GM12891 (cell line): ENCODE measurements around the gene GEMIN5.

Experiments used
- DNase-seq: peaks from one replicate; pipeline ENCODE4 v3.0.0; 2011; ENCODE audit warnings: low spot score; ENCODE audit not compliant: insufficient read length
- FAIRE-seq: peaks from 2 replicates; lab custom pipeline; 2011; peaks lifted over from hg19 to GRCh38; lab: Jason Lieb, UNC
- PAX5 ChIP-seq: IDR thresholded peaks from 2 replicates; pipeline ENCODE4 v1.6.1; 2011; ENCODE audit warnings: low read length, moderate library complexity, mild to moderate bottlenecking; ENCODE audit not compliant: insufficient read depth, severe bottlenecking
- POLR2A ChIP-seq: IDR thresholded peaks from 2 replicates; pipeline ENCODE4 v1.6.1; 2011; ENCODE audit warnings: low read depth, low read length, control low read depth
- POLR2AphosphoS5 ChIP-seq: IDR thresholded peaks from 2 replicates; pipeline ENCODE4 v1.6.1; 2011; ENCODE audit warnings: low read depth, low read length, control low read depth
- POU2F2 ChIP-seq: IDR thresholded peaks from 2 replicates; pipeline ENCODE4 v1.6.1; 2011; ENCODE audit warnings: low read depth, mild to moderate bottlenecking, control low read depth, low read length, moderate library complexity
- SPI1 ChIP-seq: IDR thresholded peaks from 2 replicates; pipeline ENCODE4 v1.6.1; 2011; ENCODE audit warnings: low read depth, low read length, control low read depth
- TAF1 ChIP-seq: IDR thresholded peaks from 2 replicates; pipeline ENCODE4 v1.6.1; 2011; ENCODE audit warnings: low read depth, low read length, control low read depth

Gene GEMIN5

DNA sequence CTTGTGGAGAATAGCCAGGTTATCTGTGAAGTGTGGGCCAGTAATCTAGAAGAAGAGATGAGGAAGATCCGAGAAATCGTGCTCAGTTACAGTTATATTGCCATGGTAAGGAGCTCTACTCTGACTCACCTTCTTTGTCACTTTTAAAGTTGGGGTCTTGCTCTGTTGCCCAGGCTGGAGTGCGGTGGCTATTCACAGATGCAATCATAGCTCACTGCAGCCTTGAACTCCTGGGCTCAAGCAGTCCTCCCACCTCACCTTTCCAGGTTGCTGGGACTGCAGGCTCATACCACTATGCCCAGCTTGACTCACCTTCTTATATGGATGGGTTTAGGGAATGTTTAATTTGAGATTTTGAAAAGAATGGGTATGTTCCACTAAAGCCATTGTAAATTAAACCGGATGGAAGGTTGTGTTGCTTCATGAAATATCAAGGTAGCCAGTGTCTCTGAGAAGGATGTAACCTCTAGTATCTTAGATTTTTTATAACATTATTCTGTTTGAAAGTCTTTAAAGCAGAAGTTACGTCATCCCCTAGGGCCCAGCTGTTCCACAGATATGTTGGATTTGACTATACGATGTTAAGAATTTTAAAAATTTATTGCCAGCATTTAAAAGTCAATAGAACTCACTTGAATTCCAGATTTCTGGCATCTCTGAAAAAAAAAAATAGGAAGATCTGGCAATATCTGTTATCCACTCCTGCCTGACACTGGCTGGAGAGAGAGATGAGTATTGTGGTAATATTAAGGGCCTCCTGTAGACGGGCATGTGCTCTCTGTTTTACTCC is 74.5 kb downstream of the GEMIN5 start:
- DNase-seq (no peak), FAIRE-seq (no peak)
- no peak for TF ChIP-seq POU2F2
- TF ChIP-seq PAX5, result no peak
- no peak for TF ChIP-seq POLR2A
- TF ChIP-seq SPI1, result no peak
- no peak for TF ChIP-seq TAF1
- TF ChIP-seq POLR2AphosphoS5, result no peak

DNA sequence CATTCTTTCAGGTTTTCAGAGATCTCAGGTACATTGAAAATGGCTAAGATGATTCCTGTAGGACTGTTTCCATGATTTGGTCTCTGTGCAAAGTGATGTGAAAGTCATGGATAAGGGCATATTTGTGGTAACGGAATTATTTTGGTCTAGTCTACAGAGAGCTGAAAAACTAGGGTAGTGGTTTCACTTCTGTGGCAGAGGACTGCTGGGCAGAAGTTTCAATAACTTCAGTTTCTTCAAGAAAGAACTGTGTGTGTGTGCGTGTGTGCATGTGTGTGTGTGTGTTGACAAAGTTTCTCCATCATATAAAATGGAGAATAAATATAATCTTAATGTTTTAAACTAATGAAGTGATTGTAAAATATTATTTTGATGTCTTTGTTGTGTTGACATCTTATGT is 75.2 kb downstream of the GEMIN5 start:
- FAIRE-seq (no peak), DNase-seq (no peak)
- TF ChIP-seq POLR2A, result no peak
- TF ChIP-seq SPI1, result 0 out of 2 replicates have a peak, but pooled peaks have one; percentile 7

DNA sequence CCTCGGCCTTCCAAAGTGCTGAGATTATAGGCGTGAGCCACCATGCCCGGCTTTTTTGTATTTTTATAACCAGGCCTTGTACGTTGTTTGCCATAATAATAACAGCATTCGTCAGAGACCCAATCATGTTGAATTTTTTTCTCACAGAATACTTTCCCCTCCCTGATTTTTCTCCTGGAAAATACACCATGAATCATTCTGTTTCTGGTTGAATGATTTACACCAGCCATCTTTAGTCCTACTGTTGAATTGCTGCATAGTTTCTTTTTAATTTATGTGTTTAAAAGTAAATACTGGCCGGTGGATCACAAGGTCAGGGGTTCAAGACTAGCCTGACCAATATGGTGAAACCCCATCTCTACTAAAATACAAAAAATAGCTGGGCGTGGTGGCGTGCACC is 76.1 kb downstream of the GEMIN5 start:
- no peak for DNase-seq
- TF ChIP-seq POU2F2 (no peak), PAX5 (no peak), POLR2AphosphoS5 (no peak), TAF1 (no peak), POLR2A (no peak), SPI1 (no peak)
- no peak for FAIRE-seq

DNA sequence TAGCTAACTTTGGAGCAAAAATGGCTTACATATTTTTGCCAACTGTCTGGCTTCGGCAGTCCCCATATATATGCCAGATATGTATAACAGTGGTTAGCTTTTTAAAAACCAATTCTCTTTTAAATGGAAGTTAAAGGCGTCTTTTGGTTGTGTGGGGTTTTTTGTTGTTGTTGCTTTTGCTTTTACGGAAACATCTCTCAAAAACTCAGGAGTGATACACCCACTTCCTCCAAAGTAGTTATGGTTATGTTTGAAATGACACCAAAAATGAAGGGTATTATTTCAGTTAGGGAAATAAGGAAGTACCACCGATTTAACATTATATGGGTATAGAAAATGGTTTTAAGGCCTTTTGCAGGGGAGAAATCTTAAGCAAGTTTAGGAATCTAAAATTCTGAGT is 77.2 kb downstream of the GEMIN5 start:
- no peak for FAIRE-seq
- DNase-seq, result no peak
- no peak for TF ChIP-seq POLR2AphosphoS5
- TF ChIP-seq SPI1, result peak; percentile 42; the same call in 1 of the 2 replicates

DNA sequence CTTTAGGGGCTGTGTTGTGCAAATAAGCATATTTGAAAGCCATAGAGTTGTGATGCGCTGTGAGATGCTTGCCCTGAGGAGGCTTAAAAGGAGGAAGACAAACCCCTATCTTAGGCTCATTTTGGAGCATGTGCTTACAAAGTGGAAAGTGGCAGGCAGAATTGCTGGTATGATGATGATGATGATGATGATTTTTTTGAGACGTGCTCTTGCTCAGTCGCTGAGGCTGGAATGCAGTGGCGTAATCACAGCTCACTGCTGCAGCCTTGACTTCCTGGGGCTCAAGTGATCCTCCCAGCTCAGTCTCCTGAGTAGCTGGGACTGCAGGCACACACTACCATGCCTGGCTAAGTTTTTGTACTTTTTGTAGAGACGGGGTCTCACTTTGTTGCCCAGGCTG is 77.9 kb downstream of the GEMIN5 start:
- FAIRE-seq (peak; percentile 20), DNase-seq (no peak)
- TF ChIP-seq POU2F2, result no peak

DNA sequence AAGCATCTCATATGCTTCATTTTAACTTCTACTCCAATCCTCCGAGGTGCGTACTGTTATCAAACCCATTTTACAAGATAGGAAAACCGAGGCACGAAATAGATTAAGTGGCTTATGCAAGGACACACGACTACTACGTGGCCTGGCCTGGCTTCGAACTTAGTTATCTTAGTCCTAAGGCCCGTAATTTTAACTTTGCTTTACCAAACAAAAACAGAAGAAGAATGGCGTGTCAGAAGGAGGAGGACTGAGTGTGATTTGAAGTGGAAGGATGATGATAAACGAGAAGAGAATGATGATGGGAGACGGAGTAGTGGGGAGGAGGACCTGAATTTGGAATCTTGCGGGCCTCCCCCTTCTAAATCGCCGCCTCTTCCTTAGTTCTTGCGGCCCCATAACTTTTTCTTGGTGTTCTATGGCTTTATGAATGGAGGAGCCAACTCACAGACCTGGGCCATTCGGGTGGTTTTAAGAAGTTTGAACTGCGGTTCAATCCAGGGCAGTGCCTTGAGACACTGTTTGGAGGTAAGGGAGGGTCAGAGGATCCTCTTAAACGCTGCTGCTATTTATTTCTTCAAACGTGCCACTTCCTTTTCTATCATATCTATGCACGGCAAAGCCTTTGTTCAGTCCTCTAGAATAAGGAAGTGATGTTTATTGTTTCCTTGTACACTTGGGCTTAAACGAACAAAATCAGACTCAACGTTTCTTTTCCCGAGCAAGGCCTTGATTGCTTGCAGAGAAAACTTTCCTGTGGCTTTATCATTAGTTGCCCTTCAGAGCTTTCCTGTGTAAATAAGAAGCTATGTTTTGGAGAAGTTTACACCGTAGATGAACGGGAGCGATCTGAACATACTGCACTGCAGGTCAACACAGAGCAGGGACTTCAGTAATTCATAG is 78.8 kb downstream of the GEMIN5 start:
- peak; percentile 38 for FAIRE-seq
- TF ChIP-seq POLR2AphosphoS5 (no peak), TAF1 (no peak), SPI1 (peak; percentile 87), PAX5 (no peak), POU2F2 (no peak), POLR2A (no peak)
- DNase-seq, result no peak

DNA sequence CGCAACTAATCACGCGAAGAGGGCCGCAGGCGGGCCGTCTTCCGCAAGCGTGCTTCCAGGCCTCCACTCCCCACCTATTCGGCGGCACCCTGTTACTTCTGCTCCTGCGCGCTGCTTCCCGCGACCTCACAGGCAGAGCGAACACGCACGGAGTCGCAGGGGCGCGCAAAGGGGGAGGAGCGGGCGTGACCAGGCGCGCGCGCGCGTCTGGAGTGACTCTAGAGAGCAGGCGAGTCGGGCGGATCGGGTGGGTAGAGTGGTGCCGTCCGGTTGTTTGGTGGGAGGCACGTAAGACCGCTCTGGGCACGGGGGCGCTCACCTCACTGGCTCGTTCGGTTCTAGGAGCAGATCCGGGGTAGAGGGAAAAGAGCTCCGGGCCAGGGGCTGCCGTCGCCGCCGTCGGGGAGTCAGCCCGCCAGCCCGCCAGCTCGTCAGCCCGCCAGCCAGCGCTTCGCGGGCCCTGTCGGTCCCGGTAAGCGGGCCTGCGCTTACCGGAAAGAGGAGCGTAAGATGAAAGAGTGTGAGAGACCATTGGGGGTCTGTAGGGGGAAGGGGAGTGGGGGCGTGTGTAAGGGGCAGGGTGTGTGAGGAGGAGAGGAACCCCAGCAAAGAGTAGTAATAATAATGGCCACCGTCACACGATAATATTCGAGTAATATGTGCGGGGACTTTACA is 79.6 kb downstream of the GEMIN5 start, which contains the start of gene CNOT8:
Gene CNOT8, plus strand, starts transcription at position 331 of the 675 bp plus-strand sequence. CDS start 4,652 bp downstream, outside the sequence.
- peak; percentile 78 for TF ChIP-seq POLR2A
- TF ChIP-seq POLR2AphosphoS5, result peak; percentile 85
- TF ChIP-seq TAF1, result peak; percentile 75
- no peak for TF ChIP-seq SPI1
- peak; percentile 39 for TF ChIP-seq PAX5
- peak; percentile 65; the same call in 1 of the 2 replicates for TF ChIP-seq POU2F2
- DNase-seq (peak; percentile 76), FAIRE-seq (peak; percentile 95)

DNA sequence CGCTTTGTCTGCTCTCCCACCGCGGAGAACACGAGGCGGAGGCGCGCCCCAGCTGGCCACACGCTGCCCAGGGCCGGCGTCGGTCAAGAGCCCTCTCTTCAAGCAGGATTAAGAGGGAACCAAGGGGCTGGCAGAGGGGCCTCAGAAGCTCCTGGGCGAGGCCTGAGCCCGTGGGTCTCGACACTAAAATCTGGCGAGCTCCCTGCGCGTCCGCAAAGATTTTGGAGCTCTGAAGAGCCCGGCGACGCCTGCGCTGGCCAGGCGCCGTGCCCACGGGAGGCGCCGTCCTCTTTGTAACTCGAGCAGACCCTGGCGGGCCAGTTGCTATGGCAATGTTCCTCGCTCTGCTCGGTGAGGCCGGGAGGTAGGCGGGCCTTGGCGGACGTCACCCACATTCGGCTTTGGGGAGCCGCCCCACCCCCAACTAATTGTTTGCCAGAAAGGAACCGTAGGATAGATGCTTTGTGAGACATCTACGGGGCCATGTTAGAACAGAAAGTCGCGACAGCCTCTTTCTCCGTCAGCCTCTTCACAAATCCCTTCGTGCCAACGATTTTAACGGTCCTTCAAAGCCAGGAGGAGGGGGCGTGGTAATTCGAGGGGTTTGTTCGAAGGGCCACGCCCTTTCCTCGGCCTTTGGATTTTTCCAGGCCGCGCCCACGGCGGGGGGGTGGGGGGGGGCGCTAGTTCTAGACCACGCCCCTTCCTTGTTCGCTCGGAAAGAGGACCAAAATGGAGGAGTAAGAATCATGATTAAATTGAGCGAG is 80.3 kb downstream of the GEMIN5 start:
- TF ChIP-seq POLR2A (no peak), POLR2AphosphoS5 (peak; percentile 47; the same call in 1 of the 2 replicates), POU2F2 (no peak), TAF1 (0 out of 2 replicates have a peak, but pooled peaks have one; percentile 29)
- FAIRE-seq, result peak; percentile 85

DNA sequence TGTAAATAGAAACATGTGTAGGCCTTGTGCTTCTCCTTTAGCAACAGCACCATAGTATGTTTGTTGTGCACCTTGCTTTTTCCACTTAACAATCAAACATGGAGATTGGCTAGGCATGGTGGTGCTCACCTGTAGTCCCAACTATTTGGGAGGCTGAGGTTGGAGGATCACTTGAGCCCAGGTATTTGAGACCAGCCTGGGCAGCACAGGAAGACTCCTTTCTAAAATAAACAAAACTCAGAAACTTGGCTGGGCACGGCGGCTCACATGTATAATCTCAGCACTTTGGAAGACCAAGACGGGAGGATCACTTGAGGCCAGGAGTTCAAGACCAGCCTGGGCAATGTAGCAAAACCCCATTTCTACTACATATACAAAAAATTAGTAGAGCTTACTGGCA is 86.7 kb downstream of the GEMIN5 start:
- TF ChIP-seq POLR2AphosphoS5 (no peak), TAF1 (no peak), PAX5 (no peak), SPI1 (no peak), POLR2A (no peak), POU2F2 (no peak)
- FAIRE-seq (no peak), DNase-seq (no peak)

More for the DNA sequence above, 80.3 kb downstream of the GEMIN5 start:
- DNase-seq, result peak; percentile 71
